HepG2 (cell line): ENCODE results near the gene EFNA2. TPM values are rescaled to one million over a fixed set of nuclear protein-coding genes. Genes with fewer than 3 reads are reported as not detected.

Experiments used
- ARID3A ChIP-seq: IDR thresholded peaks from 2 replicates; pipeline ENCODE4 v1.6.1; 2012; ENCODE audit warnings: low read depth, low read length, improper control_type of control experiment
- CHD2 ChIP-seq: IDR thresholded peaks from 2 replicates; pipeline ENCODE4 v1.6.1; 2011; ENCODE audit warnings: low read depth, low read length, improper control_type of control experiment
- CREM ChIP-seq, 2 experiments: sonication (generic) in 1 of 2; formaldehyde crosslinking in 1 of 2; IDR thresholded peaks; 2 replicates each; pipeline versions ENCODE4 v1.4.0 to v1.6.1; 2016 to 2020; ENCODE audit warnings: antibody characterized with exemption in 1 of 2, mild to moderate bottlenecking in 1 of 2, missing genetic modification reagents in 1 of 2
- DNMT3B ChIP-seq: conservative IDR thresholded peaks from 2 replicates; pipeline ENCODE4 v1.6.1; 2016; ENCODE audit warnings: missing biosample characterization, control low read depth
- MED13 ChIP-seq: sonication (generic); formaldehyde crosslinking; IDR thresholded peaks from 2 replicates; pipeline ENCODE4 v1.5.0; 2020; ENCODE audit warnings: missing genetic modification reagents
- NR2F6 ChIP-seq, 2 experiments: IDR thresholded peaks; 2 replicates each; pipeline ENCODE4 v1.6.1; 2016; ENCODE audit warnings: antibody characterized with exemption in 1 of 2, mild to moderate bottlenecking in 1 of 2
- RFX1 ChIP-seq: fragments of 450-650 bp; IDR thresholded peaks from 2 replicates; pipeline ENCODE4 v1.6.1; 2017
- RFX3 ChIP-seq: IDR thresholded peaks from 2 replicates; pipeline ENCODE4 v1.6.1; 2016; ENCODE audit warnings: missing biosample characterization, missing genetic modification reagents
- TFDP1 ChIP-seq: IDR thresholded peaks from 2 replicates; pipeline ENCODE4 v1.6.1; 2016; ENCODE audit warnings: missing compliant biosample characterization, missing genetic modification reagents, borderline replicate concordance
- ZBTB7B ChIP-seq: sonication (generic); formaldehyde crosslinking; IDR thresholded peaks from 2 replicates; pipeline ENCODE4 v1.4.0; 2020; ENCODE audit warnings: missing genetic modification reagents
- ZFP90 ChIP-seq: sonication (generic); formaldehyde crosslinking; IDR thresholded peaks from 2 replicates; pipeline ENCODE4 v1.8.0; 2022; ENCODE audit warnings: missing genetic modification reagents, mild to moderate bottlenecking, inconsistent platforms, borderline replicate concordance
- ZFY ChIP-seq: sonication (generic); formaldehyde crosslinking; IDR thresholded peaks from 2 replicates; pipeline ENCODE4 v1.4.0; 2020; ENCODE audit warnings: missing genetic modification reagents
- ZNF33B ChIP-seq: sonication (generic); formaldehyde crosslinking; IDR thresholded peaks from 2 replicates; pipeline ENCODE4 v1.5.1; 2020; ENCODE audit warnings: mild to moderate bottlenecking, missing genetic modification reagents
- ZNF557 ChIP-seq: sonication (generic); formaldehyde crosslinking; IDR thresholded peaks from 2 replicates; pipeline ENCODE4 v1.4.0; 2020; ENCODE audit warnings: missing genetic modification reagents
- ZNF768 ChIP-seq: sonication (generic); formaldehyde crosslinking; IDR thresholded peaks from 2 replicates; pipeline ENCODE4 v1.4.0; 2020; ENCODE audit warnings: missing genetic modification reagents
- ZNF784 ChIP-seq: sonication (generic); formaldehyde crosslinking; IDR thresholded peaks from 2 replicates; pipeline ENCODE4 v1.5.1; 2020; ENCODE audit warnings: missing genetic modification reagents, mild to moderate bottlenecking, borderline replicate concordance
- ZNF841 ChIP-seq: sonication (generic); formaldehyde crosslinking; IDR thresholded peaks from 2 replicates; pipeline ENCODE4 v1.8.1; 2023; ENCODE audit warnings: missing genetic modification reagents, borderline replicate concordance
- polyA plus RNA-seq, 8 experiments: library from polyadenylated mRNA; depleted of rRNA in 3 of 8; stranded (reverse) in 7 of 8; unstranded in 1 of 8; fragments of >200 nt; fragmentation: Illumina TruSeq in 4 of 8; extraction: Trizol in 4 of 8; gene quantifications; 2 replicates each; pipeline versions ENCODE4 v1.2.1 to v1.2.3, GENCODE V29; 2011 to 2016; ENCODE audit warnings: low read depth in 4 of 8, missing spikeins in 1 of 8, mixed read lengths in 1 of 8; ENCODE audit not compliant: insufficient read depth in 1 of 8
- total RNA-seq, 5 experiments: library from RNA; depleted of rRNA; stranded (reverse); fragments of >200 nt; fragmentation: Illumina TruSeq; extraction: Trizol; gene quantifications; 2 replicates each; pipeline ENCODE4 v1.2.3, GENCODE V29; 2016; ENCODE audit warnings: low read depth in 1 of 5
- TF ChIP-seq, protein P1 (sequence below): sonication (generic); formaldehyde crosslinking; IDR thresholded peaks from 2 replicates; pipeline ENCODE4 v1.4.0; 2020; ENCODE audit warnings: missing genetic modification reagents
- TF ChIP-seq, protein P2 (sequence below): sonication (generic); formaldehyde crosslinking; conservative IDR thresholded peaks from 2 replicates; pipeline ENCODE4 v1.4.0; 2020; ENCODE audit warnings: missing genetic modification reagents

EFNA2 gene
- total and polyA plus RNA-seq, 2 of the 13 experiments (the other 11 are each of a cell fraction or from before 2014, with no cell fraction given): 6.0 to 9.9 TPM

GRCh38 chr19:1249298-1249989, 36.2 kb upstream of the EFNA2 start (continued):
- TF ChIP-seq, protein P1, sequence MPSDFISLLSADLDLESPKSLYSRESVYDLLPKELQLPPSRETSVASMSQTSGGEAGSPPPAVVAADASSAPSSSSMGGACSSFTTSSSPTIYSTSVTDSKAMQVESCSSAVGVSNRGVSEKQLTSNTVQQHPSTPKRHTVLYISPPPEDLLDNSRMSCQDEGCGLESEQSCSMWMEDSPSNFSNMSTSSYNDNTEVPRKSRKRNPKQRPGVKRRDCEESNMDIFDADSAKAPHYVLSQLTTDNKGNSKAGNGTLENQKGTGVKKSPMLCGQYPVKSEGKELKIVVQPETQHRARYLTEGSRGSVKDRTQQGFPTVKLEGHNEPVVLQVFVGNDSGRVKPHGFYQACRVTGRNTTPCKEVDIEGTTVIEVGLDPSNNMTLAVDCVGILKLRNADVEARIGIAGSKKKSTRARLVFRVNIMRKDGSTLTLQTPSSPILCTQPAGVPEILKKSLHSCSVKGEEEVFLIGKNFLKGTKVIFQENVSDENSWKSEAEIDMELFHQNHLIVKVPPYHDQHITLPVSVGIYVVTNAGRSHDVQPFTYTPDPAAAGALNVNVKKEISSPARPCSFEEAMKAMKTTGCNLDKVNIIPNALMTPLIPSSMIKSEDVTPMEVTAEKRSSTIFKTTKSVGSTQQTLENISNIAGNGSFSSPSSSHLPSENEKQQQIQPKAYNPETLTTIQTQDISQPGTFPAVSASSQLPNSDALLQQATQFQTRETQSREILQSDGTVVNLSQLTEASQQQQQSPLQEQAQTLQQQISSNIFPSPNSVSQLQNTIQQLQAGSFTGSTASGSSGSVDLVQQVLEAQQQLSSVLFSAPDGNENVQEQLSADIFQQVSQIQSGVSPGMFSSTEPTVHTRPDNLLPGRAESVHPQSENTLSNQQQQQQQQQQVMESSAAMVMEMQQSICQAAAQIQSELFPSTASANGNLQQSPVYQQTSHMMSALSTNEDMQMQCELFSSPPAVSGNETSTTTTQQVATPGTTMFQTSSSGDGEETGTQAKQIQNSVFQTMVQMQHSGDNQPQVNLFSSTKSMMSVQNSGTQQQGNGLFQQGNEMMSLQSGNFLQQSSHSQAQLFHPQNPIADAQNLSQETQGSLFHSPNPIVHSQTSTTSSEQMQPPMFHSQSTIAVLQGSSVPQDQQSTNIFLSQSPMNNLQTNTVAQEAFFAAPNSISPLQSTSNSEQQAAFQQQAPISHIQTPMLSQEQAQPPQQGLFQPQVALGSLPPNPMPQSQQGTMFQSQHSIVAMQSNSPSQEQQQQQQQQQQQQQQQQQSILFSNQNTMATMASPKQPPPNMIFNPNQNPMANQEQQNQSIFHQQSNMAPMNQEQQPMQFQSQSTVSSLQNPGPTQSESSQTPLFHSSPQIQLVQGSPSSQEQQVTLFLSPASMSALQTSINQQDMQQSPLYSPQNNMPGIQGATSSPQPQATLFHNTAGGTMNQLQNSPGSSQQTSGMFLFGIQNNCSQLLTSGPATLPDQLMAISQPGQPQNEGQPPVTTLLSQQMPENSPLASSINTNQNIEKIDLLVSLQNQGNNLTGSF (CRISPR knock-in tag): peak; percentile 56; the same call in 1 of the 2 replicates
- TF ChIP-seq ZNF768 (CRISPR knock-in tag) (0 out of 2 replicates have a peak, but pooled peaks have one; percentile 8), RFX3 (peak; percentile 16; the same call in 1 of the 2 replicates), TFDP1 (CRISPR knock-in tag) (peak; percentile 79; the same call in 1 of the 2 replicates), ARID3A (0 out of 2 replicates have a peak, but pooled peaks have one; percentile 13), ZNF557 (CRISPR knock-in tag) (0 out of 2 replicates have a peak, but pooled peaks have one; percentile 59), MED13 (CRISPR knock-in tag) (peak; percentile 21; the same call in 1 of the 2 replicates), ZFY (peak; percentile 35), ZNF841 (CRISPR knock-in tag) (0 out of 2 replicates have a peak, but pooled peaks have one; percentile 18), NR2F6 (IDR thresholded peaks at IDR 0.05) (no peak), NR2F6 (CRISPR knock-in tag; IDR thresholded peaks at IDR 0.05) (peak; percentile 56; the same call in 1 of the 2 replicates), CHD2 (peak; percentile 73), DNMT3B (CRISPR knock-in tag) (0 out of 2 replicates have a peak, but pooled peaks have one; percentile 67), RFX1 (peak; percentile 24; the same call in 1 of the 2 replicates), ZNF784 (0 out of 2 replicates have a peak, but pooled peaks have one; percentile 67), CREM (IDR thresholded peaks at IDR 0.05) (no peak), CREM (CRISPR knock-in tag; IDR thresholded peaks at IDR 0.05) (no peak), ZNF33B (CRISPR knock-in tag) (no peak), ZFP90 (CRISPR knock-in tag) (no peak; the same call in 1 of the 2 replicates), ZBTB7B (CRISPR knock-in tag) (peak; percentile 45)
- TF ChIP-seq, protein P2, sequence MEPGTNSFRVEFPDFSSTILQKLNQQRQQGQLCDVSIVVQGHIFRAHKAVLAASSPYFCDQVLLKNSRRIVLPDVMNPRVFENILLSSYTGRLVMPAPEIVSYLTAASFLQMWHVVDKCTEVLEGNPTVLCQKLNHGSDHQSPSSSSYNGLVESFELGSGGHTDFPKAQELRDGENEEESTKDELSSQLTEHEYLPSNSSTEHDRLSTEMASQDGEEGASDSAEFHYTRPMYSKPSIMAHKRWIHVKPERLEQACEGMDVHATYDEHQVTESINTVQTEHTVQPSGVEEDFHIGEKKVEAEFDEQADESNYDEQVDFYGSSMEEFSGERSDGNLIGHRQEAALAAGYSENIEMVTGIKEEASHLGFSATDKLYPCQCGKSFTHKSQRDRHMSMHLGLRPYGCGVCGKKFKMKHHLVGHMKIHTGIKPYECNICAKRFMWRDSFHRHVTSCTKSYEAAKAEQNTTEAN (CRISPR knock-in tag): no peak
